ENCODE measurements around the gene VPS13D.
A peak's percentile ranks its signal among the peaks of the same experiment; 100 is the strongest.

The VPS13D gene

GRCh38 chr1:12503709-12504108, 273.9 kb downstream of the VPS13D start:
- Histone ChIP-seq H3K27ac (ENCODE audit: insufficient read depth, low read depth, low read length, poor library complexity, severe bottlenecking) (no peak overlapping the region), H3K4me3 (ENCODE audit: insufficient read depth, low read depth, low read length) (no peak overlapping the region), H3K36me3 (ENCODE audit: control insufficient read depth, insufficient read depth, low read length) (peaks cover 5% of the 10 kb centered on the region), H3K4me1 (ENCODE audit: control insufficient read depth, insufficient read depth, low read length) (peaks cover 12% of the 10 kb centered on the region), H3K27me3 (ENCODE audit: control insufficient read depth, insufficient read depth, low read length, poor library complexity, severe bottlenecking) (no peaks in the 10 kb centered on the region), H3K9me3 (ENCODE audit: control insufficient read depth, low read length) (no peaks in the 10 kb centered on the region)
- WGBS, 2 experiments = 93 to 95% methylated on average over 8 of the region's 8 CpGs

DNA sequence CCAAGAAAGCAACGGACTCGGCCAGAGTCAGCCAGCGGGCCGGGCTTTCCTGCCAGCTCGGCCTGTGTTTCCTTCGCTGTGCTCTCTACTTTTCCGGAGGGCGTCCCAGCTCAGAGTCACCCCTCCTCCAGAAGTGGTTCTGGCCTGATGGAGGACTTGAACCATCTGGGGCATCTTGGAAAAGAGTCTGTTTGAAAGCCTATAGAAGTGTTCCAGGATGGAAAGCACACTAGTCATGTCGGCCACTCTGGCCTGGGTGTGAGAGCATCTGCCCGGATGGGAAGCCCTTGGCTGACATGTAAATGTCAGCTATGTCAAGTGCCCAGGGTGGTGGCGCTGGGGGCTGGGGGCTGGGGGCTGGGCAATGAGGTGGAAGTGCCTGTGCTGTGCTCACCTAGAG, 274.8 kb downstream of the VPS13D start:
- Histone ChIP-seq H3K27ac (ENCODE audit: insufficient read depth, low read depth, low read length, poor library complexity, severe bottlenecking) (no peak overlapping the region), H3K36me3 (ENCODE audit: control insufficient read depth, insufficient read depth, low read length) (peaks cover 5% of the 10 kb centered on the region), H3K4me1 (ENCODE audit: control insufficient read depth, insufficient read depth, low read length) (peaks cover 15% of the 10 kb centered on the region), H3K4me3 (ENCODE audit: insufficient read depth, low read depth, low read length) (no peak overlapping the region), H3K27me3 (ENCODE audit: control insufficient read depth, insufficient read depth, low read length, poor library complexity, severe bottlenecking) (no peaks in the 10 kb centered on the region), H3K9me3 (ENCODE audit: control insufficient read depth, low read length) (no peaks in the 10 kb centered on the region)
- 90 to 94% methylated on average over 11 of the region's 11 CpGs for WGBS, 2 experiments

DNA sequence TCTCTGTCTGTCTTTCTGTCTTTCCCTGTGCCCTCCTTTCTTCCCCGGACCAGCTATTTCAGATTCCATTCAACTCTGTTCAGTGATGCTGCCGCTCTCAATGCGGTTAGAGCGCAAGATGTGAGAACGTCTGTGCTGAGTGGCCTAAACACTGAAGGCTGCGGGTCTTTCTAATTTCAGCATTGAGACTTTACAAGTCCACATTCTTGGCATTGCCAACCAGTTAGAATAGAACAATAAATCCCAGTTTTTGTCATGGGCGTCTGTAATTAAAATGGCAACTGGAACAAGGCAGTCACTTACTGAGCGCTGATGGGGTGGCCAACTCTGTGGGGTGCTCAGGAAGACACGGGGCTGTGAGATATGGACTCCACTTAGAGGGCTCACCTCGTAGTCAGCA, 275.4 kb downstream of the VPS13D start:
- WGBS, 2 experiments = 94% methylated on average over 10 of the region's 10 CpGs

GRCh38 chr1:12505639-12506280, 275.9 kb downstream of the VPS13D start:
- Histone ChIP-seq H3K27ac (ENCODE audit: insufficient read depth, low read depth, low read length, poor library complexity, severe bottlenecking) (no peak overlapping the region), H3K9me3 (ENCODE audit: control insufficient read depth, low read length) (no peaks in the 10 kb centered on the region), H3K4me3 (ENCODE audit: insufficient read depth, low read depth, low read length) (no peak overlapping the region), H3K27me3 (ENCODE audit: control insufficient read depth, insufficient read depth, low read length, poor library complexity, severe bottlenecking) (no peaks in the 10 kb centered on the region), H3K4me1 (ENCODE audit: control insufficient read depth, insufficient read depth, low read length) (peaks cover 27% of the 10 kb centered on the region), H3K36me3 (ENCODE audit: control insufficient read depth, insufficient read depth, low read length) (peaks cover 5% of the 10 kb centered on the region)
- WGBS, 2 experiments = 80% methylated on average over 12 of the region's 12 CpGs

More for the DNA sequence above, 275.4 kb downstream of the VPS13D start:
- H3K27ac ChIP-seq (ENCODE audit: insufficient read depth, low read depth, low read length, poor library complexity, severe bottlenecking) = no peak overlapping the region
- H3K4me1 ChIP-seq (ENCODE audit: control insufficient read depth, insufficient read depth, low read length) = peaks cover 21% of the 10 kb centered on the region
- no peaks in the 10 kb centered on the region for H3K9me3 ChIP-seq (ENCODE audit: control insufficient read depth, low read length)
- peaks cover 5% of the 10 kb centered on the region for H3K36me3 ChIP-seq (ENCODE audit: control insufficient read depth, insufficient read depth, low read length)
- no peaks in the 10 kb centered on the region for H3K27me3 ChIP-seq (ENCODE audit: control insufficient read depth, insufficient read depth, low read length, poor library complexity, severe bottlenecking)
- no peak overlapping the region for H3K4me3 ChIP-seq (ENCODE audit: insufficient read depth, low read depth, low read length)

GRCh38 chr1:12506281-12507280, 276.8 kb downstream of the VPS13D start:
- no peaks in the 10 kb centered on the region for H3K9me3 ChIP-seq (ENCODE audit: control insufficient read depth, low read length)
- no peak overlapping the region for H3K4me3 ChIP-seq (ENCODE audit: insufficient read depth, low read depth, low read length)
- no peak overlapping the region for H3K27ac ChIP-seq (ENCODE audit: insufficient read depth, low read depth, low read length, poor library complexity, severe bottlenecking)
- H3K36me3 ChIP-seq (ENCODE audit: control insufficient read depth, insufficient read depth, low read length) = peaks cover 5% of the 10 kb centered on the region
- 91 to 92% methylated on average over 26 to 28 of the region's 28 CpGs for WGBS, 2 experiments
- peaks cover 35% of the 10 kb centered on the region for H3K4me1 ChIP-seq (ENCODE audit: control insufficient read depth, insufficient read depth, low read length)
- no peaks in the 10 kb centered on the region for H3K27me3 ChIP-seq (ENCODE audit: control insufficient read depth, insufficient read depth, low read length, poor library complexity, severe bottlenecking)

- WGBS, 2 experiments = 92 to 93% methylated on average over 11 of the region's 11 CpGs
- Histone ChIP-seq H3K36me3 (ENCODE audit: control insufficient read depth, insufficient read depth, low read length) (peaks cover 5% of the 10 kb centered on the region), H3K27me3 (ENCODE audit: control insufficient read depth, insufficient read depth, low read length, poor library complexity, severe bottlenecking) (no peaks in the 10 kb centered on the region)
These were observed 277.8 kb downstream of the VPS13D start for GRCh38 chr1:12507631-12508030.

GRCh38 chr1:12508849-12509248, 279.0 kb downstream of the VPS13D start:
- WGBS, 2 experiments = 94 to 95% methylated on average over 11 of the region's 11 CpGs
- H3K4me1 ChIP-seq (ENCODE audit: control insufficient read depth, insufficient read depth, low read length) = peaks cover 38% of the 10 kb centered on the region
- peaks cover 5% of the 10 kb centered on the region for H3K36me3 ChIP-seq (ENCODE audit: control insufficient read depth, insufficient read depth, low read length)
- H3K27me3 ChIP-seq (ENCODE audit: control insufficient read depth, insufficient read depth, low read length, poor library complexity, severe bottlenecking) = no peaks in the 10 kb centered on the region
- no peak overlapping the region for H3K27ac ChIP-seq (ENCODE audit: insufficient read depth, low read depth, low read length, poor library complexity, severe bottlenecking)
- no peaks in the 10 kb centered on the region for H3K9me3 ChIP-seq (ENCODE audit: control insufficient read depth, low read length)
- H3K4me3 ChIP-seq (ENCODE audit: insufficient read depth, low read depth, low read length) = no peak overlapping the region

More at GRCh38 chr1:12507631-12508030, 277.8 kb downstream of the VPS13D start:
- Histone ChIP-seq H3K4me3 (ENCODE audit: insufficient read depth, low read depth, low read length) (no peak overlapping the region), H3K27ac (ENCODE audit: insufficient read depth, low read depth, low read length, poor library complexity, severe bottlenecking) (no peak overlapping the region), H3K9me3 (ENCODE audit: control insufficient read depth, low read length) (no peaks in the 10 kb centered on the region), H3K4me1 (ENCODE audit: control insufficient read depth, insufficient read depth, low read length) (peaks cover 38% of the 10 kb centered on the region)

- Histone ChIP-seq H3K27ac (ENCODE audit: insufficient read depth, low read depth, low read length, poor library complexity, severe bottlenecking) (peak overlapping the region; percentile 67), H3K4me3 (ENCODE audit: insufficient read depth, low read depth, low read length) (no peak overlapping the region)
- WGBS, 2 experiments = 57 to 65% methylated on average over 3 of the region's 3 CpGs
These were observed 281.3 kb downstream of the VPS13D start for GRCh38 chr1:12511128-12511484.

GRCh38 chr1:12511516-12512468, 282.0 kb downstream of the VPS13D start:
- Histone ChIP-seq H3K27me3 (ENCODE audit: control insufficient read depth, insufficient read depth, low read length, poor library complexity, severe bottlenecking) (no peaks in the 10 kb centered on the region), H3K4me1 (ENCODE audit: control insufficient read depth, insufficient read depth, low read length) (peaks cover 29% of the 10 kb centered on the region), H3K9me3 (ENCODE audit: control insufficient read depth, low read length) (no peaks in the 10 kb centered on the region), H3K4me3 (ENCODE audit: insufficient read depth, low read depth, low read length) (no peak overlapping the region), H3K36me3 (ENCODE audit: control insufficient read depth, insufficient read depth, low read length) (peaks cover 5% of the 10 kb centered on the region), H3K27ac (ENCODE audit: insufficient read depth, low read depth, low read length, poor library complexity, severe bottlenecking) (no peak overlapping the region)
- WGBS, 2 experiments = 91 to 92% methylated on average over 12 to 13 of the region's 13 CpGs

More at GRCh38 chr1:12511128-12511484, 281.3 kb downstream of the VPS13D start:
- H3K9me3 ChIP-seq (ENCODE audit: control insufficient read depth, low read length) = no peaks in the 10 kb centered on the region
- peaks cover 32% of the 10 kb centered on the region for H3K4me1 ChIP-seq (ENCODE audit: control insufficient read depth, insufficient read depth, low read length)
- H3K36me3 ChIP-seq (ENCODE audit: control insufficient read depth, insufficient read depth, low read length) = peaks cover 5% of the 10 kb centered on the region
- H3K27me3 ChIP-seq (ENCODE audit: control insufficient read depth, insufficient read depth, low read length, poor library complexity, severe bottlenecking) = no peaks in the 10 kb centered on the region
